Small intestine (tissue), 7 donors: Measurements from ENCODE around the gene FAS. TPM values are rescaled to one million over a fixed set of nuclear protein-coding genes. Genes with fewer than 3 reads are reported as not detected.

Experiments used
- DNase-seq, 2 donors: peaks; one replicate each; pipeline versions ENCODE4 v3.0.0 to v3.0.0-alpha.2; 2013
- FAIRE-seq: peaks from 2 replicates; lab custom pipeline; 2012; peaks lifted over from hg19 to GRCh38; lab: Jason Lieb, UNC
- H3K27ac ChIP-seq, 3 donors: one replicate each; pipeline ENCODE4 v1.5.1; 2013; ENCODE audit warnings: low read length in 2 of 3, mild to moderate bottlenecking in 2 of 3, control low read depth in 1 of 3, inconsistent platforms in 1 of 3, low read depth in 1 of 3, moderate library complexity in 1 of 3
- H3K27me3 ChIP-seq, 3 donors: one replicate each; pipeline ENCODE4 v1.6.1; 2013; ENCODE audit warnings: low read length in 3 of 3, inconsistent platforms in 1 of 3; ENCODE audit not compliant: control insufficient read depth in 3 of 3, insufficient read depth in 3 of 3
- H3K36me3 ChIP-seq, 3 donors: one replicate each; pipeline ENCODE4 v1.6.1; 2013; ENCODE audit warnings: low read length in 3 of 3, inconsistent platforms in 1 of 3, low read depth in 1 of 3, mild to moderate bottlenecking in 1 of 3, moderate library complexity in 1 of 3; ENCODE audit not compliant: control insufficient read depth in 3 of 3, insufficient read depth in 2 of 3
- H3K4me1 ChIP-seq, 3 donors: one replicate each; pipeline ENCODE4 v1.6.1; 2013; ENCODE audit warnings: low read length in 2 of 3, inconsistent platforms in 1 of 3, low read depth in 1 of 3, mild to moderate bottlenecking in 1 of 3, moderate library complexity in 1 of 3; ENCODE audit not compliant: control insufficient read depth in 3 of 3, insufficient read depth in 2 of 3
- H3K4me3 ChIP-seq, 3 donors: one replicate each; pipeline ENCODE4 v1.5.1; 2013; ENCODE audit warnings: low read length in 3 of 3, control low read depth in 1 of 3, inconsistent platforms in 1 of 3, low read depth in 1 of 3, mild to moderate bottlenecking in 1 of 3, moderate library complexity in 1 of 3
- H3K9me3 ChIP-seq, 2 donors: one replicate each; pipeline ENCODE4 v1.6.1; 2013; ENCODE audit warnings: low read depth in 1 of 2, low read length in 1 of 2; ENCODE audit not compliant: control insufficient read depth in 2 of 2, insufficient read depth in 1 of 2
- WGBS, 3 donors: extraction: QIAGEN DNeasy Blood & Tissue Kit; methylation state at CpG; one replicate each; pipeline ENCODE4 v1.1.7; 2013; 5-methylcytosine and 5-hydroxymethylcytosine counted together
- polyA plus RNA-seq, 4 donors: library from polyadenylated mRNA; stranded (reverse) in 3 of 4; unstranded in 1 of 4; fragments of 200-250 nt in 3 of 4; fragments of 120-200 nt in 1 of 4; gene quantifications; one replicate each; pipeline versions ENCODE4 v1.2.1 to v1.2.3, GENCODE V29; 2013
- donor health status: healthy with polysubstance abuse.
- donor health status: control.
- donor health status: control.
- donor health status: Bipolar disorder and iron deficiency.
- donor health status: healthy.

The FAS gene
- polyA plus RNA-seq, 4 donors = 3.4 to 11.3 (median 5.7) TPM

DNA sequence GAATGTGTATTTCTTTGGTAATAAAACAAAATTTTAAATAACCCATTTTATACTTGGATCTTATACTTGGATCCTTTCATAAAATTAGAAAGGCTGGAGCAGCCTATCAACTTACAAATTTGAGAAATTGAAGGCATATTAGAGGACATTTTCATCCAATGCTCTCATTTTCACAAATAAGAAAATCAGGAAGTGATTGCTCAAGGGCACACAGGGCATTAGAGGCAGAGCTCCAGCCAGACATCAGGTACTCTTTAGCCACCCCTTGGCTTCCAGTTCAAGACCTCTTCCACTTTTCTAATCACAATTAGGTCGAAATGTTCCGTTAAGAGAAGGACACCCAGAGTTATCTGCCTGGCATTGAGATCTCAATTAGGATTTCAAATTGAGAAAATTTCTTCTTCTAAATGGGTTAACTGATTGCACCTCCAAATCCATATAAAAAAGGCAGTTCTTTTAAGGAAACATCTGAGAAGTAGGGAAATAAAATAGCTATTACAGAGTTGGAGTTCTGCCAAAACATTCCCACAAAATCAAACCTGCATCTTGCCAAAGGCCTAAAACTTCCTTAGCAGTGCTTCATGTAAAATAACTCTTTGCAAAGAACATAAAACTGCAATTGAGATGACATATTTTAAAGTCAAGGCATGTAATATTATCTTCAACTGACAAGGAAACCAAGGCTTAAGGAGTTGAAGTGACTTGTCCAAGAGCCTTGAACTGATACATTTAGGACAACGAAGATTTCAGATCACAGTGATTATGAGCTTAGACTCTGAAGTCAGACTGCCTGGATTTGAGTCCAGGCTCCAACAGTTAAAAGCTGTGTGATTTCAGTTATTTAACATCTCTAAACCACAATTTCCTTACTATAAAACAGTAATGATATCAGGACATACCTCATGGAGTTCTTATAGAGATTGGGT lies 40.4 kb upstream of the FAS start:
- FAIRE-seq = no peak
- H3K27ac ChIP-seq = peak overlapping the region in 2 of 3 donors; percentile 45 to 87
- 68 to 83% (median 83%) methylated on average over 3 of the region's 3 CpGs for WGBS, 3 donors

DNA sequence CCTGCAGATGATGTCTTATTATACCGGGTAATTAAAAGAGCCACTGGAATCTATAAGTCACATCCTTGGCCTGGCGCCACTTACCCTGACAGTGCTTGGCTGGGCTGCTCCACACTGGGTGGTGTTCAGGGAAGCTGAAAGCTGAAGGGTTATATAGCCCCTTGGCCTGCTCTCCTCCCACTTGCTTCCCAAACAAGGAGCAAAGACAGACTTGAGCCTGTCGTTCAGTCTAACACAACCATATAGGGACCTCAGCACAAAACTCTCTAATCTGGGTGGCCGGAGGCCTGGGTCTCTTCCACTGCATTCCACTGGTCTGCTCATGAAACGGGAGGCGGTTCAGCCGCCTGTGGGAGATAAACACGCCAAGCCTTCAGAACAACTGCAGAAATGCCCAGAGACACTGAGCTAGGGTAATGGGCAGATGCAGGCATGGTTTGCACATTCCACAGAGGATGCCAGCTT lies 37.9 kb upstream of the FAS start, which contains the start of gene ACTA2:
Gene ACTA2 (minus strand): TSS at position 127 of the 465 bp plus-strand sequence. CDS start 3,843 bp downstream, outside the sequence.
- H3K36me3 ChIP-seq = peaks cover 0 to 8% (median 0%) of the 10 kb centered on the region in 3 donors

More for the DNA sequence above, 40.4 kb upstream of the FAS start:
- no peaks in the 10 kb centered on the region for H3K9me3 ChIP-seq
- no peak for DNase-seq
- H3K27me3 ChIP-seq = no peaks in the 10 kb centered on the region
- H3K4me3 ChIP-seq = peak overlapping the region in 1 of 3 donors; percentile 13
- H3K36me3 ChIP-seq = peaks cover 0 to 15% (median 0%) of the 10 kb centered on the region in 3 donors
- no peaks in the 10 kb centered on the region for H3K4me1 ChIP-seq

DNA sequence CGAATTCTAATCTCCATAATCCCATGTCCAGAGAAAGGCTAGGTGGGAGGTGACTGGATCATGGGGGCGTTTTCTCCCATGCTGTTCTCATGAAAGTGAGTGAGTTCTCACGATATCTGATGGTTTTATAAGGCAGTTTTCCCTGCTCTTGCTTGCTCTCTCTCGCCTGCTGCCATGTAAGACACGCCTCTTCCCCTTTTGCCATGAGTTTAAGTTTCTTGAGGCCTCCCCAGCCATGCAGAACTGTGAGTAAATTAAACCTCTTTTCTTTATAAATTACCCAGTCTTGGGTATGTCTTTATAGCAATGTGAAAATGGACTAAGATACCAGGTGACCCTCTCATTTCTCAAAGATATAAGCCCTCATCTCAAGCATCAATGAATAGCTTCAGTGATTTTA lies 36.9 kb upstream of the FAS start:
- Histone ChIP-seq H3K27me3 (no peaks in the 10 kb centered on the region), H3K9me3 (no peaks in the 10 kb centered on the region), H3K36me3 (peaks cover 0 to 8% (median 0%) of the 10 kb centered on the region in 3 donors), H3K4me3 (no peak overlapping the region), H3K27ac (peak overlapping the region in 2 of 3 donors; percentile 67 to 87), H3K4me1 (peaks cover 0 to 4% (median 0%) of the 10 kb centered on the region in 3 donors)
- no peak for FAIRE-seq
- DNase-seq = no peak
- 89 to 92% (median 89%) methylated on average over 5 of the region's 5 CpGs for WGBS, 3 donors

More for the DNA sequence above, 37.9 kb upstream of the FAS start, which contains the start of gene ACTA2:
- peaks cover 0 to 4% (median 0%) of the 10 kb centered on the region in 3 donors for H3K4me1 ChIP-seq
- DNase-seq = peak in 1 of 2 donors; percentile 30
- H3K27me3 ChIP-seq = no peaks in the 10 kb centered on the region
- H3K27ac ChIP-seq = peak within 1 kb of the TSS in 2 of 3 donors; percentile 72 to 87
- H3K9me3 ChIP-seq = no peaks in the 10 kb centered on the region
- no peak for FAIRE-seq
- 63 to 93% (median 87%) methylated on average over 8 of the region's 8 CpGs for WGBS, 3 donors
- H3K4me3 ChIP-seq = peak within 1 kb of the TSS in 1 of 3 donors; percentile 42

DNA sequence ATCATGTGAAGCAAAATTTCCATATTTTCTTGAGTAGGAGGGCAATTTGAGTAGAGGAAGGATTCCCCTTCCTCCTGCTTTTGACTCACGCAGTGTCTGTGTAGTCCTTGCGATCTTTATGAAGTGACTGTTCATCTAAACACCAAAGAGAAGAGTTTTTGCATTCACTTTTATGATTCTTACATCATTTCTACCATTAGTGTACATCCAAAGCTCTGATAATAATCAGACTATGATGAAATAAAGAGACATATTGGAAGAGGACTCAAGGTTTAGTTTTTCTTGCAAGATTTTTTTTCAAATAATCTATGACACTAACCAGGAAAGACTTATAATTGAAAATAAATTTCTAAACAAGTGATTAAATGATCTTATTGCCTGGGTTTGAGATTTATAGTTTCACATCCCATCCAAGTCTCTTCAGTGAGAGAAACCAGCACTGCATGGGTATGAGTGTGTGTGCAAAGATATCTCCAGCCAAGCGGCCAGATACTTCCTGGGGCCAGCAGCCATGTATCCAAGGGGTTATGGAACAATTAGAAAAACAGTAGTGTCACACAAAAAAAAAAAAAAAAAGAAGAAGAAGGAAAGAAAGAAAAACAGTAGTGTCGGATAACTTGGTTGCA lies 36.0 kb upstream of the FAS start:
- 91 to 96% (median 95%) methylated on average over 4 of the region's 4 CpGs for WGBS, 3 donors
- H3K27ac ChIP-seq = no peak overlapping the region
- no peak for FAIRE-seq

GRCh38 chr10:88957381-88957780 lies 33.2 kb upstream of the FAS start:
- no peak overlapping the region for H3K4me3 ChIP-seq
- H3K4me1 ChIP-seq = peaks cover 0 to 4% (median 0%) of the 10 kb centered on the region in 3 donors
- peak; percentile 46 to 62 for DNase-seq
- H3K9me3 ChIP-seq = no peaks in the 10 kb centered on the region
- H3K27me3 ChIP-seq = no peaks in the 10 kb centered on the region
- H3K27ac ChIP-seq = no peak overlapping the region
- FAIRE-seq = no peak
- H3K36me3 ChIP-seq = peaks cover 0 to 3% (median 0%) of the 10 kb centered on the region in 3 donors
- 3 to 63% (median 29%) methylated on average over 1 of the region's 1 CpG for WGBS, 3 donors

More for the DNA sequence above, 36.0 kb upstream of the FAS start:
- Histone ChIP-seq H3K9me3 (no peaks in the 10 kb centered on the region), H3K4me1 (peaks cover 0 to 4% (median 0%) of the 10 kb centered on the region in 3 donors), H3K36me3 (peaks cover 0 to 8% (median 0%) of the 10 kb centered on the region in 3 donors), H3K4me3 (no peak overlapping the region), H3K27me3 (no peaks in the 10 kb centered on the region)
- no peak for DNase-seq

DNA sequence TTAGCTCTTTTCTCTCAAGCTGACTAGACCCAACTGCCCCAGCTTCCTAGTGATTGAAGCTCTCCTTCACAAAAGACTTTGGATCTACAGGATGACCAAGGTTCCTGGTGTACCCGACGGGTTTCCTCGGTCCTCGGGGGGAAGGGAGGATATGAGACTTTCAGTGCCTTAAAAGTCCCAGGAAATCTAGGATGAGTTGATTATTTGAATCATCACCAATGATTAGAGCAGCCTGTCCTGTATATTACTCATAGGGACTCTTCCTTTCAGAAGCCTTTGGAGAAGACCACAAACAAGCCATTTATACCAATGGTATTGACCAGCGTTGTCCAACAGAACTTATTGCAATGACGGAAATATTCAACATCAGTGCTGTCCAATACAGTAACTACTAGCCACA lies 31.9 kb upstream of the FAS start:
- Histone ChIP-seq H3K27me3 (no peaks in the 10 kb centered on the region), H3K27ac (no peak overlapping the region), H3K4me3 (no peak overlapping the region), H3K36me3 (no peaks in the 10 kb centered on the region), H3K9me3 (no peaks in the 10 kb centered on the region), H3K4me1 (peaks cover 0 to 4% (median 0%) of the 10 kb centered on the region in 3 donors)
- no peak for FAIRE-seq
- no peak for DNase-seq
- 93 to 99% (median 96%) methylated on average over 6 of the region's 6 CpGs for WGBS, 3 donors

DNA sequence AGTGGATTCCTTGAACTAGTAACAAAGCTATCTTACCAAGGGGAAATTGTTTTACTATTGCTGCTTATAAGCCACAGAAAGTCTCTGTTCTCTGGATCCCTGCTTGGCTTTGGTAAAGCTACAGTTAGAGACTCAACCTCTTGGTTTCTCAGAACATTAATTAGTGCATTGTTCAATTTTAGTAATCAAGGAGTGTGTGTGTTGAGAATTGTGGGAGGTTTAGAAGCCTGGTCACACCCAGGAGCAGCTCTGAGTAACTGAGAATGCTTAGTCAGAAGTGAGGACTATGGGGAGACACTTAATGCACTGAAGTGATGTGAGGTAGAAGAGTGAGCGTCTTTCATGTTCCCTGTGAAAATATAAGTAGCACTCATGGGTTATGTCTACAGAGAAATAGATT lies 29.8 kb upstream of the FAS start:
- no peak overlapping the region for H3K4me3 ChIP-seq
- H3K27ac ChIP-seq = no peak overlapping the region
- no peak for FAIRE-seq
- 77 to 90% (median 84%) methylated on average over 1 of the region's 1 CpG for WGBS, 3 donors
- no peak for DNase-seq
- H3K4me1 ChIP-seq = peaks cover 0 to 4% (median 0%) of the 10 kb centered on the region in 3 donors
- H3K27me3 ChIP-seq = no peaks in the 10 kb centered on the region
- no peaks in the 10 kb centered on the region for H3K36me3 ChIP-seq
- H3K9me3 ChIP-seq = no peaks in the 10 kb centered on the region

DNA sequence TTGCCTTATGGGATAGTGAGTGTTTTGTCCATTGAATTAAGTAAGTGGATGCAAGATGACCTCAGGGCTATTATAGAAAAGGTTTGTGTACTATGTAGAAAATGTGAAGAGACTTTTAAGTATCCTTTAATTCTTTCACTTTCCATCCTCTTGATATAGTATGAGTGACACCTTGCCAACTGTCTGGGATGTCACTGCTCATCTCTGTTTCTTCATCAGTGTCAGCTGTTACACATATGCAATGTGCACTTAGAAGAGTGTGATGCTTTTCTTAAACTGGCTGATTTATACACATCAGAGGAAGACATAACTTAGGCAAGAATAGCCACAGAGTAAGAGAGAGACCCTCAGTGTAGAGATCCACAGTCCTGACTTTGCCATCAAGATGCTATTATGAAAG lies 29.3 kb upstream of the FAS start:
- DNase-seq (no peak), FAIRE-seq (no peak)
- H3K9me3 ChIP-seq = no peaks in the 10 kb centered on the region
- H3K4me1 ChIP-seq = peaks cover 0 to 4% (median 0%) of the 10 kb centered on the region in 3 donors
- H3K27me3 ChIP-seq = no peaks in the 10 kb centered on the region
- H3K4me3 ChIP-seq = no peak overlapping the region
- no peaks in the 10 kb centered on the region for H3K36me3 ChIP-seq
- no peak overlapping the region for H3K27ac ChIP-seq
